WTC11 (cell line): ENCODE results near the gene TRIM29. TPM values are rescaled to one million over a fixed set of nuclear protein-coding genes. Genes with fewer than 3 reads are reported as not detected.

Source experiments
- ATAC-seq: fragments of 200-7000 bp; cut with Tn5 transposase; 2 replicates; pipeline ENCODE4 v1.10.0; 2021; ENCODE audit warnings: mild to moderate bottlenecking, moderate library complexity
- CTCF ChIA-PET: fragments of 300-600 bp; sonication (Branson Sonifier 250); formaldehyde crosslinking; loops from one replicate; lab custom pipeline; 2021; ENCODE audit warnings: antibody characterized with exemption; lab: Charles Lee
- POLR2A ChIA-PET: fragments of 350-600 bp; sonication (Branson Sonifier 250); formaldehyde crosslinking; loops from one replicate; lab custom pipeline; 2021; ENCODE audit warnings: antibody characterized with exemption; lab: Charles Lee
- DNase-seq: peaks from one replicate; pipeline ENCODE4 v3.0.0; 2021; ENCODE audit warnings: low spot score
- H3K27ac Mint-ChIP-seq: 2 replicates; pipeline ENCODE4 v1.8.0; 2021; ENCODE audit warnings: mixed read lengths
- H3K27me3 Mint-ChIP-seq: 2 replicates; pipeline ENCODE4 v1.8.0; 2021; ENCODE audit warnings: low read depth, mild to moderate bottlenecking, moderate library complexity, mixed read lengths
- H3K36me3 Mint-ChIP-seq: 2 replicates; pipeline ENCODE4 v1.8.0; 2021; ENCODE audit warnings: mixed read lengths
- H3K4me1 Mint-ChIP-seq: 2 replicates; pipeline ENCODE4 v1.8.0; 2022; ENCODE audit warnings: mixed read lengths
- H3K4me3 Mint-ChIP-seq: 2 replicates; pipeline ENCODE4 v1.8.0; 2021; ENCODE audit warnings: mild to moderate bottlenecking, moderate library complexity, mixed read lengths
- H3K9me3 Mint-ChIP-seq: 2 replicates; pipeline ENCODE4 v1.8.0; 2021; ENCODE audit warnings: mixed read lengths
- ETV6 ChIP-seq: sonication (generic); formaldehyde crosslinking; IDR thresholded peaks from 2 replicates; pipeline ENCODE4 v1.8.1; 2022; ENCODE audit warnings: mild to moderate bottlenecking, missing genetic modification reagents
- IRF2 ChIP-seq: sonication (generic); formaldehyde crosslinking; IDR thresholded peaks from 2 replicates; pipeline ENCODE4 v1.8.0; 2022; ENCODE audit warnings: low read depth, missing genetic modification reagents, borderline replicate concordance
- JAZF1 ChIP-seq: fragments of 250-450 bp; sonication (Bioruptor Pico); IDR thresholded peaks from 2 replicates; pipeline ENCODE4 v1.9.0; 2021; ENCODE audit warnings: moderate library complexity, mild to moderate bottlenecking, inconsistent platforms
- MXD4 ChIP-seq: fragments of 250-450 bp; sonication (Bioruptor Pico); IDR thresholded peaks from 2 replicates; pipeline ENCODE4 v1.8.0; 2021; ENCODE audit warnings: mild to moderate bottlenecking, moderate library complexity, borderline replicate concordance
- NR2C2 ChIP-seq: sonication (generic); formaldehyde crosslinking; IDR thresholded peaks from 2 replicates; pipeline ENCODE4 v1.8.0; 2022; ENCODE audit warnings: mild to moderate bottlenecking, missing genetic modification reagents
- ZBTB21 ChIP-seq: sonication (generic); formaldehyde crosslinking; IDR thresholded peaks from 2 replicates; pipeline ENCODE4 v1.8.1; 2023; ENCODE audit warnings: mild to moderate bottlenecking, missing genetic modification reagents, borderline replicate concordance
- ZNF232 ChIP-seq: sonication (generic); formaldehyde crosslinking; IDR thresholded peaks from 2 replicates; pipeline ENCODE4 v1.8.0; 2022; ENCODE audit warnings: mild to moderate bottlenecking, missing genetic modification reagents
- ZNF317 ChIP-seq: sonication (generic); formaldehyde crosslinking; IDR thresholded peaks from 2 replicates; pipeline ENCODE4 v1.8.1; 2023; ENCODE audit warnings: low read depth, mild to moderate bottlenecking, moderate library complexity, missing genetic modification reagents, borderline replicate concordance
- ZNF396 ChIP-seq: fragments of 250-450 bp; sonication (Bioruptor Pico); IDR thresholded peaks from 2 replicates; pipeline ENCODE4 v1.8.0; 2021; ENCODE audit warnings: mild to moderate bottlenecking, moderate library complexity, borderline replicate concordance
- ZNF416 ChIP-seq: fragments of 250-450 bp; sonication (Bioruptor Pico); IDR thresholded peaks from 2 replicates; pipeline ENCODE4 v1.9.0; 2021; ENCODE audit warnings: mild to moderate bottlenecking, inconsistent platforms
- ZNF423 ChIP-seq: fragments of 250-450 bp; sonication (Bioruptor Pico); IDR thresholded peaks from 2 replicates; pipeline ENCODE4 v2.1.2; 2022; ENCODE audit warnings: mild to moderate bottlenecking, moderate library complexity
- total RNA-seq: library from RNA; stranded (reverse); gene quantifications from 3 replicates; pipeline ENCODE4 v1.2.3, GENCODE V29; 2021
- TF ChIP-seq, protein P1 (sequence below): sonication (generic); formaldehyde crosslinking; IDR thresholded peaks from 2 replicates; pipeline ENCODE4 v1.8.0; 2023; ENCODE audit warnings: mild to moderate bottlenecking, missing genetic modification reagents
- TF ChIP-seq, protein P2 (sequence below): sonication (generic); formaldehyde crosslinking; IDR thresholded peaks from 2 replicates; pipeline ENCODE4 v1.8.1; 2023; ENCODE audit warnings: mild to moderate bottlenecking, missing genetic modification reagents
- TF ChIP-seq, protein P3 (sequence below): sonication (generic); formaldehyde crosslinking; IDR thresholded peaks from 2 replicates; pipeline ENCODE4 v1.8.1; 2022; ENCODE audit warnings: low read depth, mild to moderate bottlenecking, moderate library complexity, missing genetic modification reagents, borderline replicate concordance
- TF ChIP-seq, protein P4 (sequence below): sonication (generic); formaldehyde crosslinking; IDR thresholded peaks from 2 replicates; pipeline ENCODE4 v1.8.1; 2022; ENCODE audit warnings: mild to moderate bottlenecking, moderate library complexity, missing genetic modification reagents
- TF ChIP-seq, protein P5 (sequence below): sonication (generic); formaldehyde crosslinking; conservative IDR thresholded peaks from 2 replicates; pipeline ENCODE4 v1.8.1; 2022; ENCODE audit warnings: mild to moderate bottlenecking, missing genetic modification reagents

Gene TRIM29
- total RNA-seq, 1 experiment from 2014 or later: 0.11 TPM

DNA sequence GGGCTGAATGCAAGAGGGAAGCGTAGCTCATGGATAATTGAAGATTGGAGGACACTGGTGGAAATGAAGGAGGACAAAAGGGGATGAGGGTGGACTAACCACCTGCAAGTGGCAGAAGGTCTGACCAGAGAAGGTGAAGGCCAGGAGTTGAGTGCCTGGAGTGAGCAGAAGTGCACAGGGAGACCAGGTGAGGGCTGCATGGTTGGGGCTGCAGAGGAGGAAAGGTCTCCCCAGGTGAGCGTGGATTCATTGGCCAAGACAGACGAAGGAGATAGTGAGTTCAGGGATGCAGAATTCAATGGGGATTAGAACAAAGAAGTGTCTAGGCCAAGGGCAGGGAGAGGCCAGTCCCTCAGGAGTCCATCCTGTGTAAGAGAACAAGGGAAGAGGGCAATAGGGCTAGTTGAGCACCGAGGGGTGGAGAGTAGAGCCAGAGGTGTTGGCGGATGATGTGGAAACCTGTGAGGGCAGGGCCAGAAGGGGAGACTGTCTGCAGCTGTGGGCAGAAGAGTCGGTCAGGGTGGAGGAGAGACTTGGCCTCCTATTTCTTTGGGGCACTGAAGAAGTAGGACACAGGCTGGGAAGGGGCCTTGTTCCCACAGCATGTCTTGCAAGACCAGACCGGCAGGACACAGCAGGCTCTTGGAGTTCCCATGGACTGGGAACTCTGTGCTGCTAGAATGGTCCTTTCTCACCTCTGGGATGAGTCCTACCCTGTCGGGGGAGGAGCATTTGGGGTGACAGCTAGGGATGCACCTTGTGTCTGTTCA is 6.7 kb downstream of the TRIM29 start:
- Mint-ChIP-seq H3K4me1 (peaks cover 5% of the 10 kb centered on the region; the same call in 1 of the 2 replicates), H3K36me3 (no peaks in the 10 kb centered on the region), H3K27me3 (peaks cover 6% of the 10 kb centered on the region), H3K9me3 (no peaks in the 10 kb centered on the region), H3K4me3 (no peak overlapping the region), H3K27ac (no peak overlapping the region)
- ATAC-seq (no peak), DNase-seq (no peak)
- ChIA-PET POLR2A (no interaction called here), CTCF (interaction anchor here (1.5 kb wide), 1 partner anchor 18 kb away, joined by 5 read pairs; no protein-coding TSS in a partner anchor)
- TF ChIP-seq JAZF1 (CRISPR knock-in tag) (no peak), ZNF423 (no peak), ZNF396 (no peak), ZNF416 (CRISPR knock-in tag) (no peak), IRF2 (no peak), MXD4 (CRISPR knock-in tag) (no peak), ZBTB21 (CRISPR knock-in tag) (no peak), ZNF317 (CRISPR knock-in tag) (no peak)
- TF ChIP-seq, protein P1, sequence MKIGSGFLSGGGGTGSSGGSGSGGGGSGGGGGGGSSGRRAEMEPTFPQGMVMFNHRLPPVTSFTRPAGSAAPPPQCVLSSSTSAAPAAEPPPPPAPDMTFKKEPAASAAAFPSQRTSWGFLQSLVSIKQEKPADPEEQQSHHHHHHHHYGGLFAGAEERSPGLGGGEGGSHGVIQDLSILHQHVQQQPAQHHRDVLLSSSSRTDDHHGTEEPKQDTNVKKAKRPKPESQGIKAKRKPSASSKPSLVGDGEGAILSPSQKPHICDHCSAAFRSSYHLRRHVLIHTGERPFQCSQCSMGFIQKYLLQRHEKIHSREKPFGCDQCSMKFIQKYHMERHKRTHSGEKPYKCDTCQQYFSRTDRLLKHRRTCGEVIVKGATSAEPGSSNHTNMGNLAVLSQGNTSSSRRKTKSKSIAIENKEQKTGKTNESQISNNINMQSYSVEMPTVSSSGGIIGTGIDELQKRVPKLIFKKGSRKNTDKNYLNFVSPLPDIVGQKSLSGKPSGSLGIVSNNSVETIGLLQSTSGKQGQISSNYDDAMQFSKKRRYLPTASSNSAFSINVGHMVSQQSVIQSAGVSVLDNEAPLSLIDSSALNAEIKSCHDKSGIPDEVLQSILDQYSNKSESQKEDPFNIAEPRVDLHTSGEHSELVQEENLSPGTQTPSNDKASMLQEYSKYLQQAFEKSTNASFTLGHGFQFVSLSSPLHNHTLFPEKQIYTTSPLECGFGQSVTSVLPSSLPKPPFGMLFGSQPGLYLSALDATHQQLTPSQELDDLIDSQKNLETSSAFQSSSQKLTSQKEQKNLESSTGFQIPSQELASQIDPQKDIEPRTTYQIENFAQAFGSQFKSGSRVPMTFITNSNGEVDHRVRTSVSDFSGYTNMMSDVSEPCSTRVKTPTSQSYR (CRISPR knock-in tag): no peak
- TF ChIP-seq, protein P2, sequence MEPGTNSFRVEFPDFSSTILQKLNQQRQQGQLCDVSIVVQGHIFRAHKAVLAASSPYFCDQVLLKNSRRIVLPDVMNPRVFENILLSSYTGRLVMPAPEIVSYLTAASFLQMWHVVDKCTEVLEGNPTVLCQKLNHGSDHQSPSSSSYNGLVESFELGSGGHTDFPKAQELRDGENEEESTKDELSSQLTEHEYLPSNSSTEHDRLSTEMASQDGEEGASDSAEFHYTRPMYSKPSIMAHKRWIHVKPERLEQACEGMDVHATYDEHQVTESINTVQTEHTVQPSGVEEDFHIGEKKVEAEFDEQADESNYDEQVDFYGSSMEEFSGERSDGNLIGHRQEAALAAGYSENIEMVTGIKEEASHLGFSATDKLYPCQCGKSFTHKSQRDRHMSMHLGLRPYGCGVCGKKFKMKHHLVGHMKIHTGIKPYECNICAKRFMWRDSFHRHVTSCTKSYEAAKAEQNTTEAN: no peak
- TF ChIP-seq, protein P3, sequence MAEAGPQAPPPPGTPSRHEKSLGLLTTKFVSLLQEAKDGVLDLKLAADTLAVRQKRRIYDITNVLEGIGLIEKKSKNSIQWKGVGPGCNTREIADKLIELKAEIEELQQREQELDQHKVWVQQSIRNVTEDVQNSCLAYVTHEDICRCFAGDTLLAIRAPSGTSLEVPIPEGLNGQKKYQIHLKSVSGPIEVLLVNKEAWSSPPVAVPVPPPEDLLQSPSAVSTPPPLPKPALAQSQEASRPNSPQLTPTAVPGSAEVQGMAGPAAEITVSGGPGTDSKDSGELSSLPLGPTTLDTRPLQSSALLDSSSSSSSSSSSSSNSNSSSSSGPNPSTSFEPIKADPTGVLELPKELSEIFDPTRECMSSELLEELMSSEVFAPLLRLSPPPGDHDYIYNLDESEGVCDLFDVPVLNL (CRISPR knock-in tag): no peak

DNA sequence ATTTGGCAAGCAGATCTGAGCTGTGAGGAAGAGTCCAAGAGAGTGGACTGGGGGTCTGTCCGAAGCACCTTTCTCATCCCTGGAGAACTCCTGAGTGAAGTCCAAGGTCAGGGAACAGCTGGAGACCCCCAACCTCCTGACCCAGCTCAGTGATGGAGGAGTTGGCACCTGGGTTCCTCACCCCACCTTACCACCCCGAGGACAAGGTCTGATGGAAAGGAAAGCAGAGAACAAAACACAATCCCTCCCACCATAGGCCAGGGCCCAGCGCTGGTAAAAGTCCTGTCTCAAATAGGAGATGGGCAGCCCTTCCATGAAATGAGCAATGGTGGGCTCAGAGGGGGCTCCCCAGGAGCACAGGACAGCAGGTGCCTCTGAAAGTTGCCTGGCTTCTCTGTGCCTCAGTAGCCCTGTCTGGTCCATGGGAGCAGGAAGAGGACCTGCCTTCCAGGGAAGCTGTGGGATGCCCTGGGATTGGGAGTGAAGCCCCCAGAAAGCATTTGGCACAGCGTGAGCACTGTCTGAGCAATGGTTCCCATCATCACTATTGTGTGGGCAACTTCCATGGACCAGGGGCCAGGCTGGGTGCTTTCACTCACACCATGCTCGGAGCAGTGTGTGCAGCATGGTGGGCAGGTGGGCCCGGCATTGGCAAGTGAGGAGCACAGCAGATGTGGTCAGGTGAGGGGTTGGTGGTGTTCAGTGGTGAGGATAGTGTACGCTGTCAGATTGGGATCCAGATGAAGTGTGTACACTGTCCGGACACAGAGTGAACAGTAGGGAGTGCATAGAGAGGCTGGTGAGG is 7.5 kb downstream of the TRIM29 start:
- Mint-ChIP-seq H3K4me1 (peaks cover 5% of the 10 kb centered on the region; the same call in 1 of the 2 replicates), H3K9me3 (no peaks in the 10 kb centered on the region), H3K27me3 (peaks cover 6% of the 10 kb centered on the region), H3K27ac (no peak overlapping the region)
- DNase-seq: peak; percentile 1
- ChIA-PET CTCF (interaction anchor here (1.5 kb wide), 1 partner anchor 17 kb away, joined by 5 read pairs; no protein-coding TSS in a partner anchor), POLR2A (no interaction called here)
- TF ChIP-seq ZNF232 (CRISPR knock-in tag) (no peak), NR2C2 (CRISPR knock-in tag) (no peak)
- TF ChIP-seq, protein P4, sequence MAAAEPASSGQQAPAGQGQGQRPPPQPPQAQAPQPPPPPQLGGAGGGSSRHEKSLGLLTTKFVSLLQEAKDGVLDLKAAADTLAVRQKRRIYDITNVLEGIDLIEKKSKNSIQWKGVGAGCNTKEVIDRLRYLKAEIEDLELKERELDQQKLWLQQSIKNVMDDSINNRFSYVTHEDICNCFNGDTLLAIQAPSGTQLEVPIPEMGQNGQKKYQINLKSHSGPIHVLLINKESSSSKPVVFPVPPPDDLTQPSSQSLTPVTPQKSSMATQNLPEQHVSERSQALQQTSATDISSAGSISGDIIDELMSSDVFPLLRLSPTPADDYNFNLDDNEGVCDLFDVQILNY: no peak
- TF ChIP-seq, all 79 proteins: peak for 0
- H3K36me3 Mint-ChIP-seq: no peaks in the 10 kb centered on the region
- ATAC-seq: no peak
- no peak overlapping the region for H3K4me3 Mint-ChIP-seq

DNA sequence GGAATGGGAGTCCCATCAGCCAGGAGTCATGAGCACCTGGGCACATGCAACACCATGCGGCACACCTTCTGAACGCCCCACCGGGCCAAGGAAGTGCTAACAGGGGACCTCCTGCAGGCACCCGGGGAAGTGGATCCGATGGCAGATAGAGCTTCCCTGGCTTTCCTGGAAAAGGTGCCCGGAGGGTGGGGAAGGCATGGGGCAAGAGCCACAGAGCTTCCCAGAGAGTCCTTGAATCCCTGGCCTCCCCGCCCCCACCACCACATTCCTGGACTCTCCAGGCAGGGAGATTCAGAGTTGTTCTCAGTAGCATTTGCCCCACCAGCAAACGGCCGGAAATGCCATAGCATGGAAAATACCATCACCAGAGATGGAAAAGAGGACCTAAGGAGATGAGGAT is 8.3 kb downstream of the TRIM29 start:
- Mint-ChIP-seq H3K27ac (no peak overlapping the region), H3K4me3 (no peak overlapping the region), H3K4me1 (peaks cover 5% of the 10 kb centered on the region; the same call in 1 of the 2 replicates)
- DNase-seq: peak; percentile 8
- TF ChIP-seq ETV6 (CRISPR knock-in tag): no peak
- TF ChIP-seq, protein P5, sequence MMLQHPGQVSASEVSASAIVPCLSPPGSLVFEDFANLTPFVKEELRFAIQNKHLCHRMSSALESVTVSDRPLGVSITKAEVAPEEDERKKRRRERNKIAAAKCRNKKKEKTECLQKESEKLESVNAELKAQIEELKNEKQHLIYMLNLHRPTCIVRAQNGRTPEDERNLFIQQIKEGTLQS: no peak
- no peak for TF ChIP-seq ZNF423
- TF ChIP-seq, all 79 proteins: peak for 0
- no peak for ATAC-seq
- Mint-ChIP-seq H3K36me3 (no peaks in the 10 kb centered on the region), H3K9me3 (no peaks in the 10 kb centered on the region), H3K27me3 (peaks cover 6% of the 10 kb centered on the region)
- CTCF ChIA-PET: interaction anchor here (1.4 to 1.5 kb wide), 2 partner anchors 17 to 39 kb away, joined by 4 to 5 read pairs; no protein-coding TSS in a partner anchor
- POLR2A ChIA-PET: no interaction called here
